ENCODE results near the gene RIN3.
A peak's percentile ranks its signal among the peaks of the same experiment; 100 is the strongest.
"Not testable (repeated sequence)": the region's sequence is repeated elsewhere in the genome, so short reads cannot be mapped to it uniquely, and the experiment has no call there.

RIN3 gene

GRCh38 chr14:92527721-92528120, 14.1 kb downstream of the RIN3 start:
- H3K4me3 ChIP-seq (replicated peaks in 1 of 2; ENCODE audit: low read depth in 2 of 2, low read length in 2 of 2) = no peak overlapping the region
- no peak for TF ChIP-seq CTCF (IDR thresholded peaks at IDR 0.05; ENCODE audit: low read depth, low read length)
- no peak for DNase-seq (ENCODE audit: low read depth in 2 of 2)

- TF ChIP-seq CTCF (IDR thresholded peaks at IDR 0.05; ENCODE audit: low read depth, low read length) = no peak
- DNase-seq (ENCODE audit: low read depth in 2 of 2) = no peak
- H3K4me3 ChIP-seq (replicated peaks in 1 of 2; ENCODE audit: low read depth in 2 of 2, low read length in 2 of 2) = no peak overlapping the region
Observed at GRCh38 chr14:92528486-92529100, 15.0 kb downstream of the RIN3 start.

DNA sequence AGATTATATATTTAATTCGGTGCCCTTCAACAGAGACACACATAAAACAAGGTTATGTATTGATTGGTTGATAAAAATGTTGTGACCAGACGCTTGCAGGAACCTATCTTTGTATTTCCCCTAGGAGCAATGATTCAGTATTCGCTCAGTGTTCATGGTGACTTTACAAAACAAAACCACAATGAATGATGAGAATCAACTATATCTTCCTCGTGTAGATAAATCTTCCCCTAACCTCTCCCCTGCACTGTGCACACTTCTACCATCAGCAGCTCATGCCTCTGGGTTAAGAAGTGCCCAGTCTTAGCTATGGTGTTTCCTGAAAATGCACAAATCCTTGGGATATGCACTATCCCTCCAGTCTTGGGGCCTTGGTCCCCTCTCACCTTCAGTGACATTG, 16.3 kb downstream of the RIN3 start:
- no peak overlapping the region for H3K4me3 ChIP-seq (replicated peaks in 1 of 2; ENCODE audit: low read depth in 2 of 2, low read length in 2 of 2)
- no peak for DNase-seq (ENCODE audit: low read depth in 2 of 2)
- no peak for TF ChIP-seq CTCF (IDR thresholded peaks at IDR 0.05; ENCODE audit: low read depth, low read length)

DNA sequence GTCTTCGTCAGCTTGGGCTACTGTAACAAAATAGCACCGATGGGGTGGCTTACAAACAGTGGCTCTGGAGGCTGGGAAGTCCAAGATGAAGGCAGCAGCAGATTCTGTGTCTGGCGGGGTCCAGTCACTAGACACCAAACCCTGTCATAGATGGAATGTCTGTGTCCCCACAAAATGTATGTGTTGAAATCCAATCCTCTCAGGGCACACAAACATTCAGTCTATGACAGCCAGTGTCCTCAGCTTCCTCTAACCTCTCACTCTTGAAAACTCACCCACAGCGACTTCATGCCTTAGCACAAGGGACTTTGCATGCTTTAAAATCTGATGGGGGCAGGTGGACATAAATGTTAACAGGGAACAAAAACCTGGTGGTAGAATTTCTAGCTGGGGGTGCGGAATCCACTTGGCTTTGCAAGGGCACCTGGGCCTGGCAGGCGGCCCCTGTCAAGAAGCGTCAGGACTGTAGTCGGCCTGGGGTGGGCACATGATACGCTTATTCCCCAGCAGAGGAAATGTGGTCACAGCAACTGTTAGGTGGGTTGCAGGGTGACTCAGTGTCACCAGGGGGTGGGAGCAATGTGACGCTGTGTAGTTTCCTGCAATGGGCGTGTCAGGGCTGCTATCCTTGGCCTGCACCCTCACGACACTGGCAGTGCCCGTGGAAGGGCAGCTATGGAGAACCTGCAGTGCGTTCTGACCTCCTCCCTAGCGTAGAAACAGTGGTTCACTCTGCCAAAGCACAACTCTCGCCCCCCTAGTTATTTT, 17.7 kb downstream of the RIN3 start:
- DNase-seq (ENCODE audit: low read depth in 2 of 2) = no peak

DNA sequence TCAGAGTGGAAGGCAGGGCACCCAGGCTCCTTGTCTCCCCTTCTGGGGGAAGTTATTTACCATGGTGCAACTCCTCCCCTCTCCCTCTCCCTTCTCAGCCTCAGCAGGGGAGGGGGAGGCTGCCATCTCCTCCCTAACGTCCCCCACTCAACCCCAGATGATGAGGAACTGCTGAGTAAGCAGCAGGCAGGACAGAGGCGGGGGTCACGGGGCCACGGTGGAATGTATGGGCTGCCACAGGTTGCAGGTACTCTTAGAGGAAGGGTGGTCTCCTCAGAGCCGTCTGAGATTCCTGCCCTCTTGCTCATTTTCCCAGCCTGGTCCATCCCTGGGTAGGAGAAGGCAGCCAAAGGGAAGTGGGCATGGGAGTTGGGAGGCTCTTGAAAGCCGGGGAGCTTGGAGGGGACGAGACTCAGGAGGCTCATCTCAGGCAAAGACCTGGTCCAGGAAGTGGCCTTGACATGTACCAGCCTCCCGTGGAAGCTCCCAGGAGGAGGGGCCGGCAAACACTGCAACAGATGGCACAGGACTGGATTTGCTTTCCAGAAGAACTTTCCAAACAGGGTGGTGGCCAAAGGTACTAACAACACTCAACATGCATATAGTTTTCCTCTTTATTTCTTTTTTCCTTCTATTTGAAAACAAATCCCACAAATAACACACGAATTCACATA, 19.0 kb downstream of the RIN3 start:
- TF ChIP-seq CTCF (IDR thresholded peaks at IDR 0.05; ENCODE audit: low read depth, low read length) = no peak
- H3K4me3 ChIP-seq (replicated peaks in 1 of 2; ENCODE audit: low read depth in 2 of 2, low read length in 2 of 2) = no peak overlapping the region
- no peak for DNase-seq (ENCODE audit: low read depth in 2 of 2)

More for the DNA sequence above, 17.7 kb downstream of the RIN3 start:
- no peak for TF ChIP-seq CTCF (IDR thresholded peaks at IDR 0.05; ENCODE audit: low read depth, low read length)
- H3K4me3 ChIP-seq (replicated peaks in 1 of 2; ENCODE audit: low read depth in 2 of 2, low read length in 2 of 2) = no peak overlapping the region

- no peak overlapping the region for H3K4me3 ChIP-seq (replicated peaks in 1 of 2; ENCODE audit: low read depth in 2 of 2, low read length in 2 of 2)
- DNase-seq (ENCODE audit: low read depth in 2 of 2) = peak in 1 of 2 donors; percentile 32
- no peak for TF ChIP-seq CTCF (IDR thresholded peaks at IDR 0.05; ENCODE audit: low read depth, low read length)
Observed at GRCh38 chr14:92534932-92535643, 21.5 kb downstream of the RIN3 start.

DNA sequence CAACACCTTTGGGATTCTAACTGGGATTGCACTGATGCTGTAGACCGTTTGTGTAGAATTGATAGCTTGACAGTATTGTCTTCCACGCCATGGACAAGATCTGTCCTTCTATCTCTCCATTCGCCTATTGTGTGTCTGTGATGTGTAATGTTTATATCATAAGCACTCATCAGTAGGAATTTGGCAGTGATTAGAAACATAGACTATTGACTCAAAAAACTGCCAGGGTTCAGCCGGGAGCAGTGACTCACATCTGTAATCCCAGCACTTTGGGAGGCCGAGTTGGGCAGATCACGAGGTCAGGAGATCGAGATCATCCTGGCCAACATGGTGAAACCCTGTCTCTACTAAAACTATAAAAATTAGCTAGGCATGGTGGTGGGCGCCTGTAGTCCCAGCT, 22.6 kb downstream of the RIN3 start:
- peak; percentile 56 to 81 for DNase-seq (ENCODE audit: low read depth in 2 of 2)
- not testable (repeated sequence) for H3K4me3 ChIP-seq (replicated peaks in 1 of 2; ENCODE audit: low read depth in 2 of 2, low read length in 2 of 2)

All from cardiac fibroblast (primary cell).